ENCODE results near the gene LLGL1.

DNA sequence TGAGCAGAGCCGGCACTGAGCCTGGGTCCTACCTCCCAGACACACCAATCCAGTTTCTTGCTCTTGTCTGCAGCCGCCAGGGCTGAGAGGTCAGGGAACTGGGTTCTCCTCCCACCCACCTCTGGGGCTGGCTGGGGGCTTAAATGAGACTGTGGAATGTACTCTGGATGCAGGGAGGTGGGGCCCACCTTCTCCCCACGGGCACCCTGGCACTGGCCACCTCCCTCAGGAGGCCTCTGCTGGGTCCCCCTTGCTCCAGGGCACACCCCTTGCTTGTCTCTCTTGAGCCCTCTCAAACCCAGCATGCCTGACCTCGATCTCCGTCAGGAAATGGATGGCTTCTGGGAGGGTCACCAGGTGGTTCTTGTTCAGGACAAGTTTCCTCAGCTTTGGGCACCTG is 26.7 kb downstream of the LLGL1 start:
- TF ChIP-seq, protein P1, sequence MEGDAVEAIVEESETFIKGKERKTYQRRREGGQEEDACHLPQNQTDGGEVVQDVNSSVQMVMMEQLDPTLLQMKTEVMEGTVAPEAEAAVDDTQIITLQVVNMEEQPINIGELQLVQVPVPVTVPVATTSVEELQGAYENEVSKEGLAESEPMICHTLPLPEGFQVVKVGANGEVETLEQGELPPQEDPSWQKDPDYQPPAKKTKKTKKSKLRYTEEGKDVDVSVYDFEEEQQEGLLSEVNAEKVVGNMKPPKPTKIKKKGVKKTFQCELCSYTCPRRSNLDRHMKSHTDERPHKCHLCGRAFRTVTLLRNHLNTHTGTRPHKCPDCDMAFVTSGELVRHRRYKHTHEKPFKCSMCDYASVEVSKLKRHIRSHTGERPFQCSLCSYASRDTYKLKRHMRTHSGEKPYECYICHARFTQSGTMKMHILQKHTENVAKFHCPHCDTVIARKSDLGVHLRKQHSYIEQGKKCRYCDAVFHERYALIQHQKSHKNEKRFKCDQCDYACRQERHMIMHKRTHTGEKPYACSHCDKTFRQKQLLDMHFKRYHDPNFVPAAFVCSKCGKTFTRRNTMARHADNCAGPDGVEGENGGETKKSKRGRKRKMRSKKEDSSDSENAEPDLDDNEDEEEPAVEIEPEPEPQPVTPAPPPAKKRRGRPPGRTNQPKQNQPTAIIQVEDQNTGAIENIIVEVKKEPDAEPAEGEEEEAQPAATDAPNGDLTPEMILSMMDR (IDR thresholded peaks at IDR 0.05) = no peak
- no peak for TF ChIP-seq EZH2 (IDR thresholded peaks at IDR 0.05; ENCODE audit: borderline replicate concordance, insufficient read depth, low read depth, low read length, poor library complexity, severe bottlenecking)

Data from B cell (primary cell).